Hippocampal formation (tissue), 2 donors: Measurements from ENCODE around the gene KRT32.
"Not testable (repeated sequence)": the region's sequence is repeated elsewhere in the genome, so short reads cannot be mapped to it uniquely, and the experiment has no call there.

ENCODE experiments used
- DNase-seq, 2 donors: peaks; one replicate each; lab custom pipeline; 2025; lab: John Stamatoyannopoulos, UW

KRT32 gene

DNA sequence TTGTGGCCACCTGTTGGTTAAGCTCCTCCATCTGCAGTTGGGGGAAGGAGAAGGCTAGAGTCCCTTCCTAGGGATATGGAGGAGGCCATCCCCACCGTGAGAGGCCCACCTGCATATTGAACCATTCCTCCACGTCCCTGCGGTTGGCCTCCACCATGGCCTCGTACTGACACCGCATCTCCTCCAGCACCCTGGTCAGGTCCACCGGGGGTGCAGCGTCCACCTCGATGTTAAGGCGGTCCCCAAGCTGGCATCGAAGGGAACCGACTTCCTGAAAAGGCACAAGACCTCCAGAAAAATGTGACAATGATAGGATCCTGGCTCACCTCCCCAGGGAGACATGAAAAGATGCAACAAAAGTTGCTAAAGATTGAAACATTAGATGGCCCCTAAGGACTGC, 3.0 kb downstream of the KRT32 start:
- no peak for DNase-seq

DNA sequence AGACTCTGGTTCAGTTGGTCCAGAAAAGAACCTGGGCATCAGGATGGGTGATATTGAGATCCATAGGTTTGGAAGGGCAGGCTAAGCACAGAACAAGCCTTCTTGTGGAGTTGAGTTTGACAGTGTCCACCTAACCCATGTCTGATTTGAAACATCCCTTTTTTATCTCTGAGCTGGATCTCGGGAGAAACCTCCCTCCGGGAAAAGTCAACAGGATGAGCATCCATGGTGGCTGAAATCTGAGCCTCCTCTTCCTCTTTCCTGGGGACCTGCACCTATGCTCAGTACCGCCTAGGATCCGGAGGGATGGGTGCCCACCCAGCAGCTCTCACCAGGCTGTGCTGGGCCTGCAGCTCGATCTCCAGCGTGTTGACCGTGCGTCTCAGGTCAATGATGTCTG, 3.4 kb downstream of the KRT32 start:
- DNase-seq, result no peak

DNA sequence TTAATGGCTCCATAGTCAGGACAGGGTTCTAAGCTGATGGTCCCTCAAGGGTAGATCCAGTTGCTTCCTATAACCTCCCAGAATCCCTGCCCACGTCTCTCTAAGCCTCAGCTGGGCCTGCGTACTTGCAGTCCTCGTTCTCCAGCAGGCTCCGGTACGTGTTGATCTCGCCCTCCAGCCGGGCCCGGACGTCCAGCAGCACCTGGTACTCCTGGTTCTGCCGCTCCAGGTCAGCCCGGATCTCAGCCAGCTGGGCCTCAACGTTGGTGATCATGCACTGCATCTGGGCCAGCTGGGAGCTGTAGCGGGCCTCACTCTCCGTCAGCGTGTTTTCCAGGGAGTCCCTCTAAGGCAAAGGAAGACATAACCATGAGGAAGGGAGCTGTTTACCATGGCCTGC, 4.5 kb downstream of the KRT32 start:
- DNase-seq, result no peak

DNA sequence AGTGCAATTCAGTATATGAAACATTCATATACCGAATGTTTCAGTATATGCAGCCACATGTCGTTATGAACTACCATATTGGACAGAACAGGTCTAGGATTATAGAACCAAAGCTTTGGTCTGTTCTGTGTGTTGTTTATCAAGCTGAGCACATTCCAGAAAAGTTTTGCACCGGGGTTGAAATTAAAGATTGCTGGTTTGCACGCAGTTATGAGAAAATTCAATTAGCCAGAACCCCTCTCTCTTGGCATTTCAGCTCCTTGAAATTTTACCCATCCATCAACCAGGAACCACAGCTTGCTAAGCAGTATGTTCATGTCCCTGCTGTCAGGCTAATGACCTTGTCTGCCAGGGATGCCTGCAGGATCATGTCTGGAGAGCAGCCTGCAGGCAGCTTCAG, 9.5 kb downstream of the KRT32 start:
- no peak for DNase-seq

DNA sequence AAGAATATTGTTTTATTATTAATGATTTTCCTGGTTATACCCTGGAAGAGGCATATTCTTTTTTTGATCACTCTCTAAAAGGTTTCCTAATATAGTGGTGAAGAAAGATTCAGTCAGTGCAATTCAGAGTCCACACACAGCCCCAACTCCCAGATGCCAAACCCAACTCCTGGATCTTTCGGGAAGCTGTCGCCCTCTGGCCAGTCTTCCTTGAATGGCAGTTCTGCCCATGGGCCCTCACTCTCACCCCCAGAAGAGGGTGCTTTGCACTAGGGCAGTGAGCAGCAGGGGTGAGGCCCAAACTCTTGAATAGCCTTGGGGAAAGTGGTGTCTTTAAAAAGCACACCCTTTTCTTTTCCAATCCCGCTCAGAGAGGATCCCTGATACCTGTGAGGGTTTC, 11.0 kb downstream of the KRT32 start:
- DNase-seq, result no peak

DNA sequence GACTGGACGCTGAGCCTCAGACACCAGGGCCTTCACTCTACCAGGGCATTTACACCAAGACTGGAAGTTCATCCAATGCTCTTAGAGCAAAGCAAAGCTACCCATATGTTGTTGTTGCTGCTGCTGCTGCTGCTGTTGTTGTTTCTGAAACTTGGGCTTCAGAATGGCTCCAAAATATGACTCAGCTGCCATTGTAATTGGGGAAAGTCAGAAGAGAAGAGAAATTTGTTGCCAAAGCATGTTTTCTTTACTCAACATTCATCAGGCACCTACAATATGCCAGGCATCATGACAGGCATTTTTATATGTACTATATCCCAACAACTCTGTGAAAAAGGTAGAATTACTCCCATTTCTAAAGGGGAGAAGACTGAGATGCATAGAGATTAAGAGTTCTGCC, 11.9 kb downstream of the KRT32 start:
- DNase-seq, result no peak

DNA sequence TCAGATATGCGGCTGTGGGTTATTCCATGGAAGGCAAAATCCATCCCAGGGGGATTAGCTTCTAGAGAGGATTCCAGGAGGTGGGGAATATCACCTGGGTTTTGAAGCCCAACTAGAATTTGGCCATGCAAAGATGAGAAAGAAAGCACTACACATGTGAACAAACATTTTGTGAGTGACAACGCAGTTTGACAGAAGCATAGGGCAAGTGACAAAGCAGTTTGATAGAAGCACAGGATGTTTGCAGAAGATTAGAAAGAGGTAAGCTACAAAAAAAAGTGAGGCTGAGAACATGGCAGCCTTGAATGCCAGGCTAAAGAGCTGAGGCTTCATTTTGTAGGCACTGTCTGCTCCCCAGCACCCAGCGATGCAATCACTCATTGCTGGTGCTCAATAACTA, 14.1 kb downstream of the KRT32 start:
- no peak for DNase-seq

DNA sequence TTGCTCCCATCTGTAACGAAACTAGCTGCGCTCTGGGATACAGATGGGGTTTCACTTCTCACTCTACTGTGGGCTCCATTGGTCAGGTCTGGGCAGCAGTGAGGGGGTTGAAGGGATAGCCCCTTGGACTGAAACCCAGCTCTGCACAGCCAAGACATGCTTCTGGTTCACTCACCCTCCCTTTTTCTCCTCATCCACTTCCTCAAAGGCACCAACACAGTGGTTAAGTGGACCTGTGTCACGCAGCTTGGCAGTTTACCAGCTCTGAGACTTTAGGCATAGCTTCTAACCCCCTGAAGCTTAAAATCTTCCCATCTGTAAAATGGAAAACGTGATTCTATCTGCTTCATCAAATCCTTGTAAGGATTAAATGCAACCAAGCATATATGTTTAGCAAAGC, 14.9 kb downstream of the KRT32 start:
- no peak for DNase-seq

DNA sequence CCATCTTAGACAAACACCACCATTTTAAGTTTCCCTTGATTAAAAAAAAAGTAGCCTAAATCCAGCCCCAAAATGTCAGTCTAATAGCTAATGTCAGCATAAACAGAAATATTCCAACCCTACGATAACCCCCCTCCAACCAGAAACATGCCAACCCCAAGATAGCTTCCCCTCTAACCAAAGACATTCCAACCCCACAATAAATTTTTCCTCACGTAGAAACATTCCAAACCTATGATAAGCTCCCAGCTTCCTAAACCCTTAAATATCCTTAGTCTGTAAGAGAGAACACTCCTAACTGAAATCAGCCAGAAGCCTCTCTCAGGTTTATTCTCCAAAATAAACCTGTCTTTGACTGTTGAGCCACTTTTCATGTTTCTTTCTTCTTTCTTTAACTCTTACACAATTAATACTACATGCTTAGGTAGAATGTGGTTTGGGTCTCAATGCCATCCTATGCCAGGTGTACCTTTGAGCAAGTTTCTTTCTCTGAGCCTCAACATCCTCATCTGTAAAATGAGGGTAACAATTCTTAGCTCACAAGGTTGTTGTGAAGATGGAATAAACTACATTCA, 15.9 kb downstream of the KRT32 start:
- no peak for DNase-seq

DNA sequence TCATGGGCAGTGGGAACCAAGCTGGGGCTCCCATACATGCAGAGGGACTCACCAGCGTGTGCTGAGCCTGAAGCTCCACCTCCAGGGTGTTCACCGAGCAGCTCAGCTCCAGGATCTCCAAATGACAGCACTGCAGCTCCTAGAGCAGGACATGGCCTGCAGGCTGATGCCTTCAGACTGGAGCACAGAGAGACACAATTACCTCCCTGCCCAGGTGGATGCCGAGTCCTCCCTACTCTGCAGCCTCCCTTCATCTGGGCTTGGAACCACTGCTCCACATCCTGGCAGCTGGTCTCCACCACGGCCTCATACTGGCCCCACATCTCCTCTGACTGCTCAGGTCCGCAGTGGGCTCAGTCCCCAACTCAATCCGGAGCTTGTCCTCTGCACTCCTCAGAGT, 18.2 kb downstream of the KRT32 start:
- DNase-seq, result no peak

DNA sequence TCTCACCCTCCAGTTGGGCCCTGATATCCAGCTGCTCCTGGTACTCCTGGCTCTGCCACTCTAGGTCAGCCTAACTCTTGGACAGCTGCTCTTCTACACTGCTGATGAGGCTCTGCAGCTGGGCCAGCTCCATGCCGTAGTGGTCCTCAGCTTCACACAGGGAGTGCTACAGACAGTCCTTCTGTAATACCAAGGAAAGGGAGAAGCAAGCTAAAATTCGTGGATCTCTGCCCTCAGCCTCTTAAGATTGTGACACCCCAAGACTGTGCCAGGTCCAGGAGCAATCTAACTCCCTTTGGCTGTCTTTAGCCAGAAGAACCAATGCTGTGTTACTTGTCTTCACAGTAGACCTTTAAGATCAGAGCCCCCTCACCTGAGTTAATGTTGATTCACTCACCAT, 18.7 kb downstream of the KRT32 start:
- no peak for DNase-seq

DNA sequence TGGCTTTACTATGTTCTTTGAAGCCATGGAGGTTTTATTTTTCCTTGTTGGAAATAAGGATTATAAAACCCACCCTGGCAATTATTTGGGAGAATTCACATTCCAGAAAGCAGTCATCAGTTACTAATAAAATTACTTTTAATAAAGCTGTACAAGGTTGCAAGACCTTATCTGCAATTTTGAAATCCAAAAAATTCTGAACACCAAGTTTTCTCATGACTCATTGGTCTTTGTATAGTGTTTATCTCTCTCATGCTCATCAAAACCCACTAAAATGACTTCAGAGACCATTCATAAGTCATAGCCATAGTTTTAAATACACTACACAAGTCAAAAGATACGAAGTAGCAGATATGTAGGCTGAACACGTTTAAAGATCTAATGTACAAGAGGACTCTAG, 20.4 kb downstream of the KRT32 start:
- no peak for DNase-seq

DNA sequence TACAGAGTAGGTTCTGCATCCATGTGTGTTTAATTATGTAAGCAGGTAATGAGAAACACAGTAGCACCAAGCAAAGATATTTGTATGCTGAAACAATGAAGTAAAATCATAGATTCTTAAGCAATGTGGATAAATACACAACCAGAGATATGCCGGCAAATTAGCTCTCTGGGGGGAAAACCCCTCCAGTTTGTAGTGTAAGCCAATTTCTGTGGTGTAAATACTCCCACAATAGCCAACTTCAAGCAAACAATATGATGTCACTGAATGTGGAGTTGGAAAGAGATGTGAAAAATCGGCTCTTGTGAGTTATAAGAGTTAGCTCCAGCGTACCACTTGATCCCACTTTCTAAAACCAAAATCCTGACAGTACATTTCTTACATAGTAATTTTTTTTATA, 22.5 kb downstream of the KRT32 start:
- DNase-seq, result no peak

DNA sequence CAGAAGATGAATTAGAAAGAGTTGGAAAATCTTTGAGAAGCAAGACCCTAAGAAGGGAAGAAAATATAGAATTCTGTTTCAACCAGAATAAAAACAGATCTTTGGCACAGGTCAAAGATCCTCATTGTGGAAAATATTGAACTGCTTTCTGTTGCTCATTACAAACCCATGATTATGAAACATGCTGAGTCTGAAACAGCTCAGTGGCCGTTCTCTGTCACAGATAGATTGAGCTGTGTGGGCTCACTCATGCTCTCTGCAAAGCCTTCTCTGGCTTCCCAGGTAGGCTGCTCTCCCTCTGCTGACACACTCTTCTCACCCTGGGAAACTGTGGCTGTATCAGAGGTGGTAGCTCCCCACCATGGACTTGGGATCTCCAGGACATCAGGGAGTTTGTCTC, 23.0 kb downstream of the KRT32 start:
- DNase-seq, result no peak

DNA sequence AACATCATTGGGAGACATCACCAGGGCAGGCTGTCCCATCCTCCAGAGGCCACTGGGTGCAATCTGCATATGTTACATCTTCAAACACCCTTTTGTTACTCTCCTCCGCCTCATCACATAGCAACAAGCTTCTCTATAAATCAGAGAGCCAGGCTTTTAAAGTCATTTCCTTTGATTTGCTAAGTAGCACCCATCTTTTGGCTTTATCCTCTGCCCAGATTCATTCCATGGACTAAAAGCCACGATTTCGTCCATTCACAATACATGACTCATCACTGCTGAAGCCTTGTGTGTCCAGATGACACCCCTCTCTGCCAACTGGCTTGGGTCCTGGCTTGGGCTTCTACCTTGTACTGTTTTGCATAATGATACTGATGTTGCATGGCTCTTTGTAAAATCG, 24.4 kb downstream of the KRT32 start:
- no peak for DNase-seq

DNA sequence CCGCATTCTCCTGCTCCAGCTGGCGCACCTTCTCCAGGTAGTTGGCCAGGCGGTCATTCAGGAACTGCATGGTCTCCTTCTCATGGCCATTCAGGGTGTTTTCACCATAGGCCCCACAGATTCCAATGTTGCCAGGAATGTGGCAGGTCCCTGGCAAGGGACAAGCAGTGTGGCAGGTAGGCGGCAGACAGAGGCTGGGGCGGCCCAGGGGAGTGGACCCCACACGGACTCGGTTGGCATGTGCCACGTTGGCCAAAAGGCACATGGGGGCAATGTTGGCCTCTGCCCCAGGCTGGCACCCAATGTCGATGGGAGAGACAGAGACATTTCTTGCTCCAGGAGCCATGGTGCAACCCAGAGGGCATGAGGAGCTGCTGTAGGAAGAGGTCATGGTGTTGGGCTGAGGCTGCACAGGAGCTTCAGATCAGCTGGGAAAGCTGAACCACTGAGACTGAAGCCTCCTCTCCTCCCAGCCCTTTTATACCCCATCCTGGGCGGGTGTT, 26.6 kb downstream of the KRT32 start, which contains the start of gene KRT38:
Gene KRT38, minus strand, starts transcription at position 453 of the 503 bp plus-strand sequence. Its CDS starts 62 bp downstream, at position 391.
- no peak for DNase-seq

DNA sequence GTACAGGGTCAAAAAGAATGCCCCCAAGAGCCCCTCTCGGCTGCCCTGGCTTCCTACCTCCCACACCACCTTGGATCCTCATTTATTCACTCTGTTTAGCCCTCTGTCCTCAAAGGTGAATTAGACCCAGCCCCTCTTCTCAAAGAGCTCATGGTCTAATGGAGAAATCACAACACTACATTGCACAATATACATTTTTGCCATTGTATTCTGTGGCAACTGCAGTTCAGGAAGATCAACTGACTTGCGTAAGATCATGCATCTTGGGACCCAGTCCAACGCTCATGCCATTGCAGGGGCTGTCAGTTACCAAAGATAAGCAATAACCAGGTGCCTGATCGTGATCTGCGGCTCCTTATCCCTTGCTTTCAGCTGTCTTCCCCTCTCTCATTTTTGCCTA, 27.8 kb downstream of the KRT32 start:
- no peak for DNase-seq

DNA sequence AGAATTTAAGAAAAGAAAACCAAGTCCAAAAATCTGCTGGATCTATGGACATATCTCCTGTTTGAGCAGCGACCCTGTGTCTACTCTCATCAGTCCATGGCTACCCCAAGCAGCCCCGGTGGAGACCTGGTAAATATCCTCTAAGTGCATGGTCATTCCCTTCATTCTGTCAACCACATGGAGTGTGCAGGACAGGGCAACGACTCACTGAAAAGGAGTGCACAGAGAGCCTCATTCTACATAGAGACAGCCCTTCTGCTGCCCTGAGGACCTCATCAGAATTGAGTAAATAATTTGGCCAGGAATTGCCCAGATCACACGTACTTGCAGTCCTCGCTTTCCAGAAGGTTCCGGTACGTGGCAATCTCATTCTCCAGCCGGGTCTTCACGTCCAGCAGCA, 29.4 kb downstream of the KRT32 start:
- DNase-seq, result no peak

DNA sequence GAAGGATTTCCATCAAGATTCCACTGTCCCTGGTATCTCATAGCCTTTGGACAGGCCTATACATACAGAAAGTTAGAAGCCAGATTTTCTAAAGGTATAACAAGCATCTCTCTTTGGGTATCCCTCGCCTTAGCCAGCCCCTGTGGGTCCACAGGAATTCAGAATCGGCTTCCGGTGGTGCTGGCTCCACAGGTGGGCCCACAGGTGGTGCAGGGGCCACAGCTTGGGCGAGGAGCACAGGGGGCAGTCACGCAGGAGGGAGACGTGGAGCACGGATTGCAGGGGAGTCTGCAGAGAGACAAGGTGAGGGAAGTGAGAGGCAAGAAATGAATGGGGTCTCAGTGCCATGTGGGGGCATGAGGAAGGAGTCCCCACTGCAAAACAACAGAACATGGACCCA, 29.9 kb downstream of the KRT32 start:
- DNase-seq, result no peak

DNA sequence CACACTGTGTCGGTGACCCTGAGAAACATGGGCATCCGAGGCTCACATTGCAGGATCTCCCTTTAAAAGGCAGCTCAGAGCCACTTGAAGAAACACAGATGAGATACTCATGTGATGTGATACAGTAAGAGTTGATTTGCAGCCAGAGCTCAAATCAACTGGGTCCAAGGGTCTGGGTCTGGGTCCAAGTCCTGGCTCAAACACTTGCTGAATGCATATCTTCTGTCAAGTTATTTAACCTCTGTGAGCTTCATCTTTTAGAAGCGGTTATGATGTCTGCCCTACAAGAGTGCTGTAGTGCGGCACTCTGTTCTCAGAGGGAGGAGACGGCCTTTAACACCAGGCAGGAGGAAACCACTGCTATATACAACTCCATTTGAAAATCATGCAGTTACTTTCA, 32.8 kb downstream of the KRT32 start:
- no peak for DNase-seq

DNA sequence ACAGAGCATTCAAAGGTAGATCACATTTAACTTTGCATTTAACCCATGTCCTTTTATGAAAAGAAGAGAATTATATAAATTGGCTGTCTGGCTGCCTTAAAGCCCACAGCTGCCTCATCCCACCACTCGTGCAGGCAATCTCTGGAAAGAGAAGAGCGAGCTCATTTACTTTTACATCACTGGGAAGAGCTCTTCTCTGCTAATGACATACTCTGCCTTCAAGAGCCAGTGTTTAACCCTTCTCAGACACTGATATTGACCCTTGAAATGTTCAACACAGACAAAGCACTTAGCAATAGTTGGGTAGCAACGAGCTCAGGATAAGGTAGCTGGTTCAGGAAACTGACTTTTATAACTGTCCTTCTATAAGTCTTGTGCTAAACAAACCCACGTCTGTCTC, 33.2 kb downstream of the KRT32 start:
- DNase-seq, result no peak

DNA sequence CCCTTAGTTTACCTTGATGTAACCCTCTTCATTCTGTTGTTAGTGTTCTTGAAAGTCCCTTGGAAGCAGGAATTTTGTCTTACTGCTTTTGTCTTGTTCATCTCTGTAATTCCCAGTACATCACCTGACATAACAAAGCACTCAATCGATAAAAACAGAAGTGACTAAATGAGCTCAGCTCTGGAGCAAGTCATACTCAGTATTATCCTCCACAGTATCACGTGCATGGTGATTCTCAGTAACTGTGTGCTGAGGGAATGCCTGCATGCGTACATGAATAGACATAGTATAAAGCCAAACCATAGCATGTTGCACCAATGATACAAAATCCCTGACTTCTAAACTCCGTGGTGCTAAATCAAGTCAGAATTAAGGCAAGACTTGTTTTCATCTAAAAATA, 33.6 kb downstream of the KRT32 start:
- DNase-seq, result no peak

DNA sequence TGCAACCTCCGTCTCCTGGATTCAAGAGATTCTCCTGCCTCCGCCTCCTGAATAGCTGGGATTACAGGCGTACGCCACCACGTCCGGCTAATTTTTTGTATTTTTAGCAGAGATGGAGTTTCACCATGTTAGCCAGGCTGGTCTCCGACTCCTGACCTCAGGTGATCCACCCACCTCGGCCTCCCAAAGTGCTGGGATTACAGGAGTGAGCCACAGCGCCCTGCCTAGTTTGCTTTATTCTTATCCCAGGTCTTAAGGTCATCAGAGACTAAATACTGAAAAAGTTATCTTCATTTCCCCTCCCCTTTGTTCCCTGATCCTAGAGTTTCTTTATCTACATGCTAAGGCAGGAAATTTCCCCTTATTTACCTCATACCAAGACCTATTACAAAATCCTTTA, 36.8 kb downstream of the KRT32 start:
- not testable (repeated sequence) for DNase-seq

DNA sequence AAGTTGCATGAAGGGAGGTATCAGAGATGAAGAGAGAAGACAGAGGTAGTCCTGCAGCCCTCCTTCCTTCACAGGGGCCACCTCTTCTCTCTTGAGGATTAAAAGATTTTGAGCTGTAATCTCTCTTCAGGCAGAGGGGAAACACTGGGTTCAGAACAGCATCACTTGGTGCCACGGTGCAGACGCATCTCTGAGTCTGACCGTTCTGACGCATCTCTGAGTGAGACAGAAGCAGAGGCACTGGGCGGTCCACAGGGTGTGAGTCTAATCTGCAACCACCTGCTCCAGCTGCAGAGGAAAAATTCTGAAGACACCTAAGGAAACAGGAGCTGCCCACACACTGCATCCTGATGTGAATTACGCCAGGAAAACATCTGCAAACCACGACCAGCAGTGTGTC, 37.5 kb downstream of the KRT32 start:
- DNase-seq, result no peak
